GM23338 (cell line): ENCODE data around the gene SRCAP. TPM values are rescaled to one million over a fixed set of nuclear protein-coding genes. Genes with fewer than 3 reads are reported as not detected.

Source experiments
- ATAC-seq: fragments of 200-7000 bp; cut with Tn5 transposase; 3 replicates; pipeline ENCODE4 v1.9.1; 2020
- DNase-seq: peaks from one replicate; pipeline ENCODE4 v3.0.0-alpha.2; 2015; ENCODE audit warnings: low spot score
- H2AFZ ChIP-seq: fragments of 200-600 bp; sonication (generic); 2 replicates; pipeline ENCODE4 v1.8.0; 2016; ENCODE audit warnings: antibody characterized with exemption, mild to moderate bottlenecking, moderate library complexity
- H3F3A ChIP-seq: fragments of 200-600 bp; sonication (generic); replicated peaks from 2 replicates; pipeline ENCODE4 v1.8.0; 2017; ENCODE audit warnings: antibody characterized with exemption, mixed run types, low read depth
- H3K27ac ChIP-seq: fragments of 200-600 bp; sonication (generic); 2 replicates; pipeline ENCODE4 v1.6.1; 2016; ENCODE audit warnings: low read depth
- H3K27me3 ChIP-seq: fragments of 200-600 bp; sonication (generic); 2 replicates; pipeline ENCODE4 v1.8.0; 2016; ENCODE audit warnings: mild to moderate bottlenecking, mixed run types, moderate library complexity; ENCODE audit not compliant: insufficient read depth
- H3K36me3 ChIP-seq: fragments of 200-600 bp; sonication (generic); 2 replicates; pipeline ENCODE4 v1.8.0; 2016; ENCODE audit warnings: mild to moderate bottlenecking; ENCODE audit not compliant: insufficient read depth
- H3K4me1 ChIP-seq: fragments of 200-600 bp; sonication (generic); 2 replicates; pipeline ENCODE4 v1.8.0; 2016; ENCODE audit warnings: mild to moderate bottlenecking, moderate library complexity; ENCODE audit not compliant: insufficient read depth
- H3K4me2 ChIP-seq: fragments of 200-600 bp; sonication (generic); 2 replicates; pipeline ENCODE4 v1.7.1; 2017; ENCODE audit warnings: mixed run types
- H3K4me3 ChIP-seq: fragments of 200-600 bp; sonication (generic); 2 replicates; pipeline ENCODE4 v1.6.1; 2016; ENCODE audit warnings: mixed run types
- H3K79me2 ChIP-seq: fragments of 200-600 bp; sonication (generic); replicated peaks from 2 replicates; pipeline ENCODE4 v1.8.0; 2017; ENCODE audit warnings: mild to moderate bottlenecking; ENCODE audit not compliant: insufficient read depth
- H3K9me2 ChIP-seq: fragments of 200-600 bp; sonication (generic); 2 replicates; pipeline ENCODE4 v1.8.0; 2017; ENCODE audit not compliant: insufficient read depth
- H4K20me1 ChIP-seq: fragments of 200-600 bp; sonication (generic); replicated peaks from 2 replicates; pipeline ENCODE4 v1.8.0; 2017; ENCODE audit warnings: mild to moderate bottlenecking; ENCODE audit not compliant: insufficient read depth
- H3K27ac Mint-ChIP-seq: 2 replicates; pipeline ENCODE4 v1.8.0; 2020; ENCODE audit warnings: inconsistent platforms, mild to moderate bottlenecking, moderate library complexity, mixed read lengths
- H3K27me3 Mint-ChIP-seq: 3 replicates; pipeline ENCODE4 v1.8.0; 2022; ENCODE audit warnings: low read depth, mild to moderate bottlenecking, moderate library complexity, mixed read lengths, inconsistent platforms; ENCODE audit not compliant: insufficient read depth, poor library complexity
- H3K36me3 Mint-ChIP-seq: 3 replicates; pipeline ENCODE4 v1.8.0; 2021; ENCODE audit warnings: low read depth, mild to moderate bottlenecking, inconsistent platforms, moderate library complexity, mixed read lengths
- H3K4me1 Mint-ChIP-seq: 3 replicates; pipeline ENCODE4 v1.8.0; 2020; ENCODE audit warnings: mild to moderate bottlenecking, inconsistent platforms, mixed read lengths
- H3K4me3 Mint-ChIP-seq: 3 replicates; pipeline ENCODE4 v1.8.0; 2021; ENCODE audit warnings: moderate library complexity, mild to moderate bottlenecking, inconsistent platforms, mixed read lengths
- H3K9me3 Mint-ChIP-seq: 3 replicates; pipeline ENCODE4 v1.8.0; 2020; ENCODE audit warnings: moderate library complexity, mild to moderate bottlenecking, inconsistent platforms, mixed read lengths
- CREB1 ChIP-seq: fragments of 250-450 bp; sonication (Bioruptor Pico); IDR thresholded peaks from 2 replicates; pipeline ENCODE4 v1.5.0; 2020; ENCODE audit warnings: low read depth, mild to moderate bottlenecking, moderate library complexity
- EZH2phosphoT487 ChIP-seq: fragments of 200-600 bp; sonication (generic); IDR thresholded peaks from one replicate; pipeline ENCODE4 v1.8.1; 2018; ENCODE audit warnings: antibody characterized with exemption; ENCODE audit not compliant: unreplicated experiment
- POLR2AphosphoS5 ChIP-seq: IDR thresholded peaks from 2 replicates; pipeline ENCODE4 v1.6.1; 2016; ENCODE audit warnings: antibody characterized with exemption, low read depth
- STAT1 ChIP-seq: IDR thresholded peaks from one replicate; pipeline ENCODE4 v1.6.1; 2016; ENCODE audit warnings: antibody characterized with exemption; ENCODE audit not compliant: unreplicated experiment
- ZNF331 ChIP-seq: fragments of 250-450 bp; sonication (Bioruptor Pico); IDR thresholded peaks from 2 replicates; pipeline ENCODE4 v1.5.0; 2020; ENCODE audit warnings: low read depth, mild to moderate bottlenecking, moderate library complexity
- polyA plus RNA-seq: library from polyadenylated mRNA; unstranded; fragments of >200 nt; fragmentation: Nextera tagmentation; extraction: Ambion mirVana; gene quantifications from 2 replicates; pipeline ENCODE4 v1.2.1, GENCODE V29; 2016
- total RNA-seq: library from RNA; depleted of rRNA; stranded (reverse); fragments of >200 nt; shearing (Covaris generic); gene quantifications from 2 replicates; pipeline ENCODE4 v1.2.3, GENCODE V29; 2014
- TF ChIP-seq, protein P1 (sequence below): fragments of 250-450 bp; sonication (Bioruptor Pico); IDR thresholded peaks from 2 replicates; pipeline ENCODE4 v1.5.0; 2020; ENCODE audit warnings: mild to moderate bottlenecking, moderate library complexity
- TF ChIP-seq, protein P2 (sequence below), 2 experiments: fragments of 200-600 bp in 1 of 2; sonication (generic) in 1 of 2; conservative IDR thresholded peaks; 2 replicates each; pipeline versions ENCODE4 v1.5.1 to v1.6.1; 2016 to 2017; ENCODE audit warnings: antibody characterized with exemption in 2 of 2, low read depth in 2 of 2, mild to moderate bottlenecking in 2 of 2, moderate library complexity in 1 of 2
- TF ChIP-seq, protein P3 (sequence below): IDR thresholded peaks from one replicate; pipeline ENCODE4 v1.6.1; 2018; ENCODE audit warnings: antibody characterized with exemption; ENCODE audit not compliant: unreplicated experiment
- TF ChIP-seq, protein P4 (sequence below): IDR thresholded peaks from 2 replicates; pipeline ENCODE4 v1.6.1; 2016; ENCODE audit warnings: antibody characterized with exemption

Gene SRCAP
- total and polyA plus RNA-seq, 2 experiments from 2014 or later: 15.3 to 38.4 TPM

DNA sequence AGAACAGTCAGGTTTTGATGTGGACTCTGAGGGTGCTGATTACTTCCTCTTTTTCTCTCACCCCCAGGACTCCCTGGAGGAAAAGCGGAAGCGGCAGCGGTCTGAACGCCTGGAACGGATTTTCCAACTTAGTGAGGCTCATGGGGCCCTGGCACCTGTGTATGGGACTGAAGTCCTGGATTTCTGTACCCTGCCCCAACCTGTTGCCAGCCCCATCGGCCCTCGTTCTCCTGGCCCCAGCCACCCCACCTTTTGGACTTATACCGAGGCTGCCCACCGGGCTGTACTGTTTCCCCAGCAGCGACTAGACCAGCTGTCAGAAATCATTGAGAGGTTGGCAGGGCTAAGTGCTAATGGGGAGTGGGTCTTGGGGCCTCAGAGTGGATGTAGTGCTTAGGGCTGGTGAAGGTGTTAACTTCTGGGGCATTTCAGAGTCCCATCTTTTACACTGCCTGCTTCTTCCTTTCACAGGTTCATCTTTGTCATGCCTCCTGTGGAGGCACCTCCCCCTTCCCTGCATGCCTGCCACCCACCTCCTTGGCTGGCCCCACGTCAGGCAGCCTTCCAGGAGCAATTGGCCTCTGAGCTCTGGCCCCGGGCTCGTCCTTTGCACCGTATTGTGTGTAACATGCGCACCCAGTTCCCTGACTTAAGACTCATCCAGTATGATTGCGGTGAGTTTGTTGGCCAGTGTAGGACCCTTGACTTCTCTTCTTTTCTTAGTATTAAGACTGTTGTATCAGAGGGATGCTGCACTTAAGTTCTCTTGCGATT lies 30.1 kb downstream of the SRCAP start:
- DNase-seq (peak; percentile 12), ATAC-seq (peak; percentile 52)
- no peak overlapping the region for H3K4me3 ChIP-seq
- no peaks in the 10 kb centered on the region for H3K9me2 ChIP-seq
- no peaks in the 10 kb centered on the region for H3K27me3 ChIP-seq
- peaks cover 28% of the 10 kb centered on the region for H3K79me2 ChIP-seq
- no peaks in the 10 kb centered on the region; the same call in 1 of the 2 replicates for H3F3A ChIP-seq
- no peak overlapping the region for H3K4me3 Mint-ChIP-seq
- peaks cover 23% of the 10 kb centered on the region for H4K20me1 ChIP-seq
- no peaks in the 10 kb centered on the region for H3K9me3 Mint-ChIP-seq
- no peak overlapping the region for H2AFZ ChIP-seq
- H3K27ac ChIP-seq: no peak overlapping the region
- TF ChIP-seq ZNF331: no peak
- TF ChIP-seq EZH2phosphoT487: no peak
- TF ChIP-seq, protein P1, sequence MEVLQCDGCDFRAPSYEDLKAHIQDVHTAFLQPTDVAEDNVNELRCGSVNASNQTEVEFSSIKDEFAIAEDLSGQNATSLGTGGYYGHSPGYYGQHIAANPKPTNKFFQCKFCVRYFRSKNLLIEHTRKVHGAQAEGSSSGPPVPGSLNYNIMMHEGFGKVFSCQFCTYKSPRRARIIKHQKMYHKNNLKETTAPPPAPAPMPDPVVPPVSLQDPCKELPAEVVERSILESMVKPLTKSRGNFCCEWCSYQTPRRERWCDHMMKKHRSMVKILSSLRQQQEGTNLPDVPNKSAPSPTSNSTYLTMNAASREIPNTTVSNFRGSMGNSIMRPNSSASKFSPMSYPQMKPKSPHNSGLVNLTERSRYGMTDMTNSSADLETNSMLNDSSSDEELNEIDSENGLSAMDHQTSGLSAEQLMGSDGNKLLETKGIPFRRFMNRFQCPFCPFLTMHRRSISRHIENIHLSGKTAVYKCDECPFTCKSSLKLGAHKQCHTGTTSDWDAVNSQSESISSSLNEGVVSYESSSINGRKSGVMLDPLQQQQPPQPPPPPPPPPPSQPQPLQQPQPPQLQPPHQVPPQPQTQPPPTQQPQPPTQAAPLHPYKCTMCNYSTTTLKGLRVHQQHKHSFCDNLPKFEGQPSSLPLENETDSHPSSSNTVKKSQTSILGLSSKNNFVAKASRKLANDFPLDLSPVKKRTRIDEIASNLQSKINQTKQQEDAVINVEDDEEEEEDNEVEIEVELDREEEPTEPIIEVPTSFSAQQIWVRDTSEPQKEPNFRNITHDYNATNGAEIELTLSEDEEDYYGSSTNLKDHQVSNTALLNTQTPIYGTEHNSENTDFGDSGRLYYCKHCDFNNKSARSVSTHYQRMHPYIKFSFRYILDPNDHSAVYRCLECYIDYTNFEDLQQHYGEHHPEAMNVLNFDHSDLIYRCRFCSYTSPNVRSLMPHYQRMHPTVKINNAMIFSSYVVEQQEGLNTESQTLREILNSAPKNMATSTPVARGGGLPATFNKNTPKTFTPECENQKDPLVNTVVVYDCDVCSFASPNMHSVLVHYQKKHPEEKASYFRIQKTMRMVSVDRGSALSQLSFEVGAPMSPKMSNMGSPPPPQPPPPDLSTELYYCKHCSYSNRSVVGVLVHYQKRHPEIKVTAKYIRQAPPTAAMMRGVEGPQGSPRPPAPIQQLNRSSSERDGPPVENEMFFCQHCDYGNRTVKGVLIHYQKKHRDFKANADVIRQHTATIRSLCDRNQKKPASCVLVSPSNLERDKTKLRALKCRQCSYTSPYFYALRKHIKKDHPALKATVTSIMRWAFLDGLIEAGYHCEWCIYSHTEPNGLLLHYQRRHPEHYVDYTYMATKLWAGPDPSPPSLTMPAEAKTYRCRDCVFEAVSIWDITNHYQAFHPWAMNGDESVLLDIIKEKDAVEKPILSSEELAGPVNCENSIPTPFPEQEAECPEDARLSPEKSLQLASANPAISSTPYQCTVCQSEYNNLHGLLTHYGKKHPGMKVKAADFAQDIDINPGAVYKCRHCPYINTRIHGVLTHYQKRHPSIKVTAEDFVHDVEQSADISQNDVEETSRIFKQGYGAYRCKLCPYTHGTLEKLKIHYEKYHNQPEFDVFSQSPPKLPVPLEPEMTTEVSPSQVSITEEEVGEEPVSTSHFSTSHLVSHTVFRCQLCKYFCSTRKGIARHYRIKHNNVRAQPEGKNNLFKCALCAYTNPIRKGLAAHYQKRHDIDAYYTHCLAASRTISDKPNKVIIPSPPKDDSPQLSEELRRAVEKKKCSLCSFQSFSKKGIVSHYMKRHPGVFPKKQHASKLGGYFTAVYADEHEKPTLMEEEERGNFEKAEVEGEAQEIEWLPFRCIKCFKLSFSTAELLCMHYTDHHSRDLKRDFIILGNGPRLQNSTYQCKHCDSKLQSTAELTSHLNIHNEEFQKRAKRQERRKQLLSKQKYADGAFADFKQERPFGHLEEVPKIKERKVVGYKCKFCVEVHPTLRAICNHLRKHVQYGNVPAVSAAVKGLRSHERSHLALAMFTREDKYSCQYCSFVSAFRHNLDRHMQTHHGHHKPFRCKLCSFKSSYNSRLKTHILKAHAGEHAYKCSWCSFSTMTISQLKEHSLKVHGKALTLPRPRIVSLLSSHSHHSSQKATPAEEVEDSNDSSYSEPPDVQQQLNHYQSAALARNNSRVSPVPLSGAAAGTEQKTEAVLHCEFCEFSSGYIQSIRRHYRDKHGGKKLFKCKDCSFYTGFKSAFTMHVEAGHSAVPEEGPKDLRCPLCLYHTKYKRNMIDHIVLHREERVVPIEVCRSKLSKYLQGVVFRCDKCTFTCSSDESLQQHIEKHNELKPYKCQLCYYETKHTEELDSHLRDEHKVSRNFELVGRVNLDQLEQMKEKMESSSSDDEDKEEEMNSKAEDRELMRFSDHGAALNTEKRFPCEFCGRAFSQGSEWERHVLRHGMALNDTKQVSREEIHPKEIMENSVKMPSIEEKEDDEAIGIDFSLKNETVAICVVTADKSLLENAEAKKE: no peak
- TF ChIP-seq, protein P2, sequence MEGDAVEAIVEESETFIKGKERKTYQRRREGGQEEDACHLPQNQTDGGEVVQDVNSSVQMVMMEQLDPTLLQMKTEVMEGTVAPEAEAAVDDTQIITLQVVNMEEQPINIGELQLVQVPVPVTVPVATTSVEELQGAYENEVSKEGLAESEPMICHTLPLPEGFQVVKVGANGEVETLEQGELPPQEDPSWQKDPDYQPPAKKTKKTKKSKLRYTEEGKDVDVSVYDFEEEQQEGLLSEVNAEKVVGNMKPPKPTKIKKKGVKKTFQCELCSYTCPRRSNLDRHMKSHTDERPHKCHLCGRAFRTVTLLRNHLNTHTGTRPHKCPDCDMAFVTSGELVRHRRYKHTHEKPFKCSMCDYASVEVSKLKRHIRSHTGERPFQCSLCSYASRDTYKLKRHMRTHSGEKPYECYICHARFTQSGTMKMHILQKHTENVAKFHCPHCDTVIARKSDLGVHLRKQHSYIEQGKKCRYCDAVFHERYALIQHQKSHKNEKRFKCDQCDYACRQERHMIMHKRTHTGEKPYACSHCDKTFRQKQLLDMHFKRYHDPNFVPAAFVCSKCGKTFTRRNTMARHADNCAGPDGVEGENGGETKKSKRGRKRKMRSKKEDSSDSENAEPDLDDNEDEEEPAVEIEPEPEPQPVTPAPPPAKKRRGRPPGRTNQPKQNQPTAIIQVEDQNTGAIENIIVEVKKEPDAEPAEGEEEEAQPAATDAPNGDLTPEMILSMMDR (conservative IDR thresholded peaks at IDR 0.05; ENCODE audit: low read depth in 2 of 2): no peak; a peak in 1 of 4 replicates
- TF ChIP-seq POLR2AphosphoS5: no peak
- TF ChIP-seq CREB1 (CRISPR knock-in tag): no peak
- TF ChIP-seq, protein P3, sequence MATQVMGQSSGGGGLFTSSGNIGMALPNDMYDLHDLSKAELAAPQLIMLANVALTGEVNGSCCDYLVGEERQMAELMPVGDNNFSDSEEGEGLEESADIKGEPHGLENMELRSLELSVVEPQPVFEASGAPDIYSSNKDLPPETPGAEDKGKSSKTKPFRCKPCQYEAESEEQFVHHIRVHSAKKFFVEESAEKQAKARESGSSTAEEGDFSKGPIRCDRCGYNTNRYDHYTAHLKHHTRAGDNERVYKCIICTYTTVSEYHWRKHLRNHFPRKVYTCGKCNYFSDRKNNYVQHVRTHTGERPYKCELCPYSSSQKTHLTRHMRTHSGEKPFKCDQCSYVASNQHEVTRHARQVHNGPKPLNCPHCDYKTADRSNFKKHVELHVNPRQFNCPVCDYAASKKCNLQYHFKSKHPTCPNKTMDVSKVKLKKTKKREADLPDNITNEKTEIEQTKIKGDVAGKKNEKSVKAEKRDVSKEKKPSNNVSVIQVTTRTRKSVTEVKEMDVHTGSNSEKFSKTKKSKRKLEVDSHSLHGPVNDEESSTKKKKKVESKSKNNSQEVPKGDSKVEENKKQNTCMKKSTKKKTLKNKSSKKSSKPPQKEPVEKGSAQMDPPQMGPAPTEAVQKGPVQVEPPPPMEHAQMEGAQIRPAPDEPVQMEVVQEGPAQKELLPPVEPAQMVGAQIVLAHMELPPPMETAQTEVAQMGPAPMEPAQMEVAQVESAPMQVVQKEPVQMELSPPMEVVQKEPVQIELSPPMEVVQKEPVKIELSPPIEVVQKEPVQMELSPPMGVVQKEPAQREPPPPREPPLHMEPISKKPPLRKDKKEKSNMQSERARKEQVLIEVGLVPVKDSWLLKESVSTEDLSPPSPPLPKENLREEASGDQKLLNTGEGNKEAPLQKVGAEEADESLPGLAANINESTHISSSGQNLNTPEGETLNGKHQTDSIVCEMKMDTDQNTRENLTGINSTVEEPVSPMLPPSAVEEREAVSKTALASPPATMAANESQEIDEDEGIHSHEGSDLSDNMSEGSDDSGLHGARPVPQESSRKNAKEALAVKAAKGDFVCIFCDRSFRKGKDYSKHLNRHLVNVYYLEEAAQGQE: no peak
- no peak for TF ChIP-seq STAT1
- TF ChIP-seq, protein P4, sequence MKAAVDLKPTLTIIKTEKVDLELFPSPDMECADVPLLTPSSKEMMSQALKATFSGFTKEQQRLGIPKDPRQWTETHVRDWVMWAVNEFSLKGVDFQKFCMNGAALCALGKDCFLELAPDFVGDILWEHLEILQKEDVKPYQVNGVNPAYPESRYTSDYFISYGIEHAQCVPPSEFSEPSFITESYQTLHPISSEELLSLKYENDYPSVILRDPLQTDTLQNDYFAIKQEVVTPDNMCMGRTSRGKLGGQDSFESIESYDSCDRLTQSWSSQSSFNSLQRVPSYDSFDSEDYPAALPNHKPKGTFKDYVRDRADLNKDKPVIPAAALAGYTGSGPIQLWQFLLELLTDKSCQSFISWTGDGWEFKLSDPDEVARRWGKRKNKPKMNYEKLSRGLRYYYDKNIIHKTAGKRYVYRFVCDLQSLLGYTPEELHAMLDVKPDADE: no peak
- H3K27ac Mint-ChIP-seq: peak overlapping the region; percentile 83
- H3K27me3 Mint-ChIP-seq: peaks cover 8% of the 10 kb centered on the region
- peaks cover 16% of the 10 kb centered on the region for H3K4me1 Mint-ChIP-seq
- H3K4me2 ChIP-seq: peak overlapping the region; percentile 58; the same call in 1 of the 2 replicates
- peaks cover 74% of the 10 kb centered on the region for H3K36me3 Mint-ChIP-seq
- H3K36me3 ChIP-seq: peaks cover 33% of the 10 kb centered on the region
- peaks cover 16% of the 10 kb centered on the region for H3K4me1 ChIP-seq
